GM18520 (cell line): ENCODE data around the gene ZNF581.

ENCODE experiments used
- ATAC-seq: cut with Tn5 transposase; IDR thresholded peaks from one replicate; pipeline ENCODE4 v1.9.1; 2021; ENCODE audit not compliant: unreplicated experiment

Gene ZNF581

DNA sequence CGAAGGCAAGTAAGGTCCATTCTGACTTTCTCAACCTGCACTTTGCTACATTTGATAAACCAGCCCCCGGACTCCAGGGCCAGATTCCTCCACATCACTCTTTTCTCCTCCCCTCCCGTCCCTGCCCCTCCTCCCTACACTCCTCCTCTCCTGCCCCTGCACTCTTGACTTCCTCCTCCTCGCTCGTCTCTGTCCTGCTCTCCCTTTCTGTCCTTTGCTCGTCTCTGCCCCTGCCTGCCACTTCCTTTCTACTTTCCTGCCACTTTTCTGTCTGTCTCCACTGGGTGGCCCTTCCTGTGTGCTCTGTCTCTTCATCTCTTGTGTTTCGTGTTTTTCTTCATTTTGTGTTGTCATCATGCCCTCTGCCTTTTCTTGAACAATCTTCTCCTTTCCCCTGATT, 18.4 kb downstream of the ZNF581 start:
- no peak for ATAC-seq

- ATAC-seq, result no peak
Measured at GRCh38 chr19:55663846-55664536, 20.5 kb downstream of the ZNF581 start.

GRCh38 chr19:55666343-55667005, 23.0 kb downstream of the ZNF581 start:
- no peak for ATAC-seq

GRCh38 chr19:55667006-55667381, 23.5 kb downstream of the ZNF581 start:
- no peak for ATAC-seq

GRCh38 chr19:55667511-55667910, 24.1 kb downstream of the ZNF581 start:
- ATAC-seq, result no peak

DNA sequence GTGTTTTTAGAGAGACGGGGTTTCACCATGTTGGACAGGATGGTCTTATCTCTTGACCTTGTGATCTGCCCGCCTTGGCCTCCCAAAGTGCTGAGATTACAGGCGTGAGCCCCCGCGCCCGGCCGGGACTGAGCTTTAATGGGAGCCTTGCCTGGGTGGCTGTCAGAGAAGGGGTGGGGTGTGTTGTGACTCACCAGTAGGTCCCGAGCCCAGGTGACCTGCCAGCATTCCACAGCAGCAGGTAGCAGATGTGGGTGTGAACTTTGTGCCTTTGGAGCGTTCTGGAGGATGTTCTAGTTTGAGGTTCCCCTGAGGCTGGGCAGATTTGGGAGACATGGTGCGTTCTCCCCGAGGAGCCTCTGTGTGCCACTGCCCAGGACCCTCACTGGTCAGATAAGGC, 24.5 kb downstream of the ZNF581 start:
- no peak for ATAC-seq

- ATAC-seq, result no peak
Measured at GRCh38 chr19:55668603-55669348, 25.3 kb downstream of the ZNF581 start.

- ATAC-seq, result no peak
Measured at GRCh38 chr19:55669418-55670279, 26.2 kb downstream of the ZNF581 start.

DNA sequence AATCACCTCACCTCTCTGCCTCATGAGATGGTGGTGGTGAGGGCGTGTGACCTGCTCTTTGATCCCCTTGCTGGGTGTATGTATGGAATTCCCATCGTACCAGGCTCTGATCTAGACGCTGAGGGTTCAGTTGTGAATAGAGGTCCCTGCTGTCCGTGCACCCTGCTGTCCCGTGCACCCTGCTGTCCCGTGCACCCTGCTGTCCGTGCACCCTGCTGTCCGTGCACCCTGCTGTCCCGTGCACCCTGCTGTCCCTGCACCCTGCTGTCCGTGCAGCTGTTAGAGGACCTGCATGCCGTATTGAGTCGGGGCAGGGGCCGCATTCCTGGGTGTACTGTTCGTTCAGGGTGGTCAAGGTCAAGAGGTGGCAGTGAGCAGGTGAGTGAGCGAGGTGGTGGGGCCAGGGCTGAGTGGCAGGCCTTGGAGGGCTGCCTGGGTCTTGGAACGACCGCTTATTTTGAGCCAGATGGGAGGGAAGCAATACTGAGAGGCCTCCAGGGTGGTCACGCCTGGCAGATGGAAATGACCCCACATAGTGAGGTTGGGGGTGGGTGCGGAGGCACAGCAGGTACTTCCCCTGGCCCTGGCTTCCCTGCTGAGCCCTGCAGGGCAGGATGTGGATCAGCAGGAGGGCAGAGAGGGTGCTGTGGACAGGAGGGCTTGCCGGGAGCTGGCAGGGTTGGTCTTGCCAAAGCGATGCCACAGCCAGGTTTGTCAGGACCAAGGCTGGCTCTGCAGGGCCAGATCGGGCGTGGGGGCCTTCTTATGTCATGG, 27.0 kb downstream of the ZNF581 start:
- ATAC-seq, result no peak

GRCh38 chr19:55671054-55671378, 27.6 kb downstream of the ZNF581 start:
- no peak for ATAC-seq

DNA sequence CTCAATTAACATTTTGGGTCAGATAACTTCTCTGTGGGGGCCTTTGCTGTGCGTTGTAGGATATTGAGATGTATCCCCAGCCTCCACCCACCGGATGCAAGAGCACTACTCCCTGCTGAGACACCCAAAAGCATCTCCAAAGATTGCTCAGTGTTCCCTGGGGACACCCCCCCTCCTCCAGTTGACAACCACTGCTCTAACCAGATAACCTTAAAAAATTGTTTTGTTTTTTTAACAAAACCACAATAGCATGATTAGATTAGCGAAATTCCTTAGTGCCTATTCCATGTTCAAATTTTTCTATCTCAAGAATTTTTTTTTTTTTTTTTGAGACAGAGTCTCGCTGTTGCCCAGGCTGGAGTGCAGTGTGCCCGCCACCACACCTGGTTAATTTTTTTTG, 29.0 kb downstream of the ZNF581 start:
- no peak for ATAC-seq

GRCh38 chr19:55673465-55673864, 30.0 kb downstream of the ZNF581 start:
- no peak for ATAC-seq

DNA sequence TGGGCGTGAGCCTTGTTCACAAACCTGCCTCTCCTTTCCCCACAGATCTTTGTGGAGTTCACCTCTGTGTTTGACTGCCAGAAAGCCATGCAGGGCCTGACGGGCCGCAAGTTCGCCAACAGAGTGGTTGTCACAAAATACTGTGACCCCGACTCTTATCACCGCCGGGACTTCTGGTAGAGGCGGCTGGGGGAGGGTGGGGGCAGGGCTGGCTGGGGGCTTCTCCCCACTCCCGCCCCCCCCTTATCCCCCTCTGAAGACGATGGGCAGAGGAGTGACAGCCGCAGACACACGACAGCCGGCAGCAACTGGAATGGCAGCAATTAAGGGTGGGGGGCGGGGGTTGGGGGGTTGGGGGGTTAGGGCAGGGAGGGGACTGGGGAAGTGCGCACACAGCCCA, 30.4 kb downstream of the ZNF581 start:
- ATAC-seq, result no peak

DNA sequence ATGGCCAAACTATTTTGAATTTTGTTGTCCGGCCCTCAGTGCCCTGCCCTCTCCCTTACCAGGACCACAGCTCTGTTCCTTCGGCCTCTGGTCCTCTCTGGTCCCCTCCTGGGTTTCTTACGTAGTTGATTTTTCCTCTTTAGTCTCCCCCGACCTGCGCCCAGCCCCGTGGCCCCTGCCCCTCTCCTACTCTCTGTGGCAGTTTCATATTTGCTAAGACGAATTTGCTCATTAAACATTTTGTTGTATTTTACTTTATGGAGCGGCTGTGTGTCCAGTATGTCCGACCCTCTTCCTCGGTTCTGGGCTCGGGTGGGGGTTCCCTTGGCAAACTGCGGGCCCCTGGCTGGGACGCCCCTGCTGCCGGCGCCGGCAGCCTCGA, 31.0 kb downstream of the ZNF581 start:
- no peak for ATAC-seq

GRCh38 chr19:55674841-55675660, 31.6 kb downstream of the ZNF581 start, which contains the start of gene EPN1:
Gene EPN1, plus strand, starts transcription at chr19:55675226. Its CDS starts 3,402 bp downstream, at chr19:55678628.
- ATAC-seq, result peak; percentile 37

DNA sequence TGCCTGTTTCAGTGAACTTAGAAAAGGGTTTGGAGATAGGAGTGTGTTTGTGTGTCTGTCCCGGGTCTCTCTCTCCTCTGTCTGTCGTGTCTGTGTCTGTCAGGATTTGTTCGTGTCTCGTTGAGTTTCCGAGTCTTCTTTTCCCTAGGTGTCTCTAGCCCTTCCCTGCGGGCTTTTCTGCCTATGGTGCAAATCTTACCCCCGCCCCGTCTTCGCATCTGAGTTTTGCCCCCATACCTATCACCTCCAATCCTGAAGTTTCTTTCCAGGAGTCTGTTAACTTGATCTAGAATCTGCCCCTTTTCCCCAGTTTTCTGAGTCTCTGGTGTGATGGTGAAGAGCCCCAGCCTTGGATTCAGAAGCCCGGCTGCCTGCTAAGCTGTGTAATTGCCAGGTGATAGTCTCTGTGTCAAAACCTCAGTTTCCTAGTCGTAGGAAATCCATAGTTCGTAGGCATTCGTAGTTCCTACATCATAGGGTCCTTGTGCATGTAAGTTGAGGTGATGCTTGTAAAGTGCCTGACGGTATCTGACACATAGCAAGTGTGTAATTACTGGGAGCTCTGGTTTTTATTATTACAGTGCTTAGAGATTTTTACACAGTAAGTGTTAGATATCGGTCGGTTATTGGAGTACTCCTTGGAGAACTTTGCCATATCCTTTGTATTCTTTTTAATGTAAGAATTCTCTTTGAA, 32.4 kb downstream of the ZNF581 start:
- ATAC-seq, result no peak

GRCh38 chr19:55676383-55676782, 32.9 kb downstream of the ZNF581 start:
- no peak for ATAC-seq

GRCh38 chr19:55676889-55677505, 33.5 kb downstream of the ZNF581 start:
- ATAC-seq, result no peak

DNA sequence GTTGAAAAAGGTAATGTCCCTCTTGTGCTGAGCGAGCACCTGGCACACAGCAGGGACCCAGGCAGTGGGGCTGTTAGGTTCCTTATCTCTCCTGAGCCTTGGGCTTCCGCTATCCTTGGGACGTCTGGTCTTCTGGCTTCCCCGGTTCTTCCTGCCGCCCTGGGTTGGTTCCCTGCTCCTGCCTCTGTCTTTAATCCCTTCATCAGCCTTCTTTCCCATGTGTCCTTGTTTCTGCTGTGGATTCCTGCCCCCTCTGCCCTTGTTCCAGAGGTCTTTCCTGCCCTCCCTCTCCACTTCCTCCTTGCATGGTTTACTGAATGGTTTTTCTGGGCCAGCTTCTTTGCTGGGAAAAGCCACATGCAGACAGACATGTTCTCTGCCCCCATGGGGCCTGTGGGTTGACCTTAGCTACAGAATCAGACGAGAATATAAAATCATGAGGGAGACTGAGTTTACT, 34.2 kb downstream of the ZNF581 start:
- no peak for ATAC-seq
